ENCODE data around the gene CRTAC1.

The CRTAC1 gene

DNA sequence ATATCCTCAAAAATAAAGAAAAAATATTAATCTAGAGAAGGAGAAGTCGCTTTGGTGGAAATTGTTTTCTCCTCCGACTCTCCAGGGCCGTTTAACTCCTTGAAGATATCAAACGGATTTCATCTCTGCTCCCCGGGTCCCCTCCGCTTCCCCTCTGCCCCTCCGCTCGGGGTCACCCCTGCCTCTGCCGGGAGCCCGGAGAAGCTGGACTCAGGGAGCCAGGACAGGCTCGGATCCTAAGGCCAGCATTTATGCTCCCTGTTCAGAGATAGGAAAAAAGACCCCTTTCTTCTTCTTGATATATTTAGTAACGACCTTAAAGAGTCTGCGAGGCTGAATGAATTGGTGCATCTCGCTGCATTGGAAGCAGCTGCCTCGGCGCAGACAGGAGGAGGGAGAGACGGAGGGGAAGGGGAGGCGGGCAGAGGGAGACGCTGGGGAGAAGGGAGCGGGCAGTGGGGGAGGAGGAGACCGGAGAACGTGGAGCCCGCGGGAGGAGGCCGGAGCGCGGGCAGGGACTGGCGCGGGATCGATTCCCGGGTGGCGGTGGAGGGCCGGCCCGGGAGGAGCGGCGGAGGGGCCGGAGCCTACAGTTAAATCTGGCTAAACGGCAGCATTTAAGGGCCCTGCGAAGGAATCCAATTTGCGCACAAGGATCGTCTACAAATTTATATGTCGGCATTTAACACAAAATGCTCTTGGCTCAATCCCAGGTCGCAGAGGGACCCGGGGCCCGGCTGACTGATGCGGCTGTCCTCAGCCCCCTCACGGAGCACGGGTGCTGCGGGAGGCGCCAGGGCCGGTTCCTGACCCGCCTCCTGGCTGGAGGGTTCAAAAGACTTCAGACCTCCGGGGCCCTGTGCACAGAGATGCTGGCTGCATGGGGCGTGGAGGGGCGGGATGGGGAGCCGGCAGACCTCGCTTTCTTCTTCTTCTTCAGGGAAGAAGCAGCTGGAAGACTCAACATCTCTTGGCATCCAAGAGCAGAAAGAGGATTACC, 55.6 kb downstream of the CRTAC1 start:
- DNase-seq (ENCODE audit: low read depth), result no peak

DNA sequence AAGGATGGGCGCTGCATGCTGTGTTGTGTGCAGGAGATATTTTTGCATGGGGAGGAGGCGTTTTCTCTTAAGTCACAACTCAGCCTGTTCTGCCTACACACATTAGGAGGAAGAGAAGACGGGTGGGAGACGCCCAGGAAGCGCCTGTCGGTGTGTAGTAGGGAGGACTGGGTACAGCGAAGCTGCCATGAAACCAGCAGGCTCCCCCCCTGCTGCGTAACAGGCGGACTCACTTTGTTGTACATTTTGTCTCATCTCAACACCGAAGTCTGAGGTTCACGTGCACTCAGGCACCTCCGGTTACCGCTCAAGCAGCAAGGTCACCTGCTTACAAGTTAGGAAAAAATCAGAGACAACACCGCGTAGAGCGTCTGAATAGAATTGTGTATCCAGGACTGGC, 56.3 kb downstream of the CRTAC1 start:
- no peak for DNase-seq (ENCODE audit: low read depth)

DNA sequence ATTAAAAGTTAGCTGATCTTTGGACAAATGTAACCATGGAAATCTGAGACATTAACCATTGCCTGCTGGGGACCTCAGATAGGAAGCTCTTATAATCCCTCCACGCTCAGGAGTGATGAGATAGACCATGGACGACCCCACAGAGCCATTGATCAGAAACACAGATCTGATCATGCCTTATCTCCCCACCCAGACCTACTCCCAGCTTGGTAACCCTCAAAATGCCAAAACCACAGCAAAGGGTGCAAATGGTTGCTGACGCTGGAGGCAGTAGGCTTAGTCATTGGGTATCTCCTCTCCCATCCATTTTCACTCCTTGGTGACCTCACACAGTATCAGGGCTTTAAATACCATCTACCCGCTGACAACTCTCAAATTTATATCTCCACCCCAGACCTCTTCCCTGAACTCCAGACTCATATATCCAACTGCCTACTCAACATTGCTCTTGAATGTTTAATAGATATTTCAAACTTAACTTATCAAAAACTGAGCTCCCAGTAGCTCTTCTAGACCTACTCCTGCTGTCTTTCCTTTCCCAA, 60.8 kb downstream of the CRTAC1 start:
- DNase-seq (ENCODE audit: low read depth), result no peak

DNA sequence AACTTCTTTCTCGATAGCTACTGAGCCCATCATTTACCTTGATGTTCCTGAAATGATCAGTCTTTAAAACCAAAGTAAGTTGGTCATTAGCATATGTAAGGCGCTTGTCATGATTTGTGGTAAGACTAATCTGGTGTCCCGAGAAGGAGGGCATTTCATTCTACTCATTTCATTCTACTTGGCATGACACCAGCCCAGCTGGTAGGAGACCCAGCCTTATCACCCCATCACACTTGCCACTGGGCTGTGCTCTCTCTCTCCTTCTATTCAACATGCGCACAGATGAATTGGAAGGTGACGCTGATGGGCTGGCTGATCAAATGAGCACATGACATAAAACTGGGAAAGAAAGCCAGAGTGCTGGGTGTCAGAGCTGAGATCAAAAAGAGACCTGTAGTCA, 65.7 kb downstream of the CRTAC1 start:
- DNase-seq (ENCODE audit: low read depth), result no peak

DNA sequence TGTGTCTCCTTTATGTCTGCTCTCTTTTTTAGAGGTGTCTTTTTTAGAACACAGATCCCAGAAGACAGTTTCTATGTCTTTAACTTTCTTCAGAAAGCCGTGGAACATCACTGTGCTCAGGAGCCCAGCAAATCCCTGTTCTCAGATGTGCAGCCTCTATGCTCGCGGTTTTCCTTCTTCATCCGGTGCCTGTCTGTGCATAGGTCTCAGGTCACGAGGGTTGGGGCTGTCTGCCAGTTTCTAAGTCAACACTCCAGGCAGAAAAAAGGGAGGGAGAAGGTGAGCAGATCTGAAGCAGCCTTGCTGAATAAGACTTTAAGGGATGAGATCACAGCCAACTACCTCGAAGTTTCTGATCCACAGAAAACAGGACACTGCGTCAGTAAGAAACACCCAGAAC, 68.5 kb downstream of the CRTAC1 start:
- no peak for DNase-seq (ENCODE audit: low read depth)

DNA sequence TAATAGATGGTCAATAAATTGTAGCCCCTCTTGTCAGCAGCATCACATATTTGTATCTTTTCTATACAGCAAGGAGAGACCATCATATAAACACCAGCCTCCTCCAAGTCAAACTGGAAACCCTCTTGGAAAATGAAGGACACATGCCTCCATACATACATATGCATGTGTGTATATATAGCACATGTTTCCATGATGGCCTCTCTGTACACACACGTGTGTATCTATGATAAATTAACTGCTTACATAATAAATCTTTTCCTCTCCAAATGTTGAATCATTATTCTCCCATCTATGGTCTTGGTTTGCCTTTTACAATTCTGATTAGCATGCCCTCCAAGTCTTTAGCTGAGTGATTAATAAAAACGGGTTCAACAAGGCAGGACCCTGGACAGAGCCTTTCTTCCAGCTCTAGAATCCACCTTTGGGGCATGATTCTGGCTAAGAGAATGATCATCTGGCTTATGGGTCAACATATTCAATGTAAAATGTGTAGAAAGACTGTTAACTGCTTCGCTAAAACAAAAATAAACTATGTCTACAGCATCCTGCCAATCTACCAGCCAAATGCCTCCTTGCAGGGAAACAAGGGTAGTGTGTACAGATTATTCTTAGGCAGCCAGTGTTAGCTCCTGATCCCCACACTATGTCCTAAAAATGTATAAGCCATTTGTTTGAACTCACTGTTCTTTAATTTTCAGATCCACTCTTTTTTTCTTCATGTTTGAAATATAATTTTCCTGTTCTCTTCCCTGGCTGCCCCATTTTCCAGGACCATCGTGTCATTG, 70.0 kb downstream of the CRTAC1 start:
- no peak for DNase-seq (ENCODE audit: low read depth)

DNA sequence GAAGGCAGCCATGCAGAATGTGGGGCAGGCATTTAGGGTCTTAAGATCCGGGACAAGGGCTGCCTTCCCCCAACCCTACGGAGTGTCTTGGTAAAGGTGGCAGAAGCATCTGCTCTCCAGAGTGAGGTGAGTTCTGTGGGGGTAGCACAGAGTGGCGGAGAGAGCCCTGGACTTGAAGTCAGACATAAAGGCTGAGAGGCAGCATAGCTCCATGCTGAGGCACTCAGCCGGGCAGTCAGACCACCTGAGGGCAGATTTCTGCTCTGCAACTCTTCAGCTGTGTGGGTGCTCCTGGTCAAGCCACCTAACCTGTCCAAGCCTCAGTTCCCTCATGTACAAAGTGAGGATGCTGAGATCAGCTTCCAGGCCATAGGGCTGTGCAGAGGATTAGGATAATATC, 81.0 kb downstream of the CRTAC1 start:
- no peak for DNase-seq (ENCODE audit: low read depth)

DNA sequence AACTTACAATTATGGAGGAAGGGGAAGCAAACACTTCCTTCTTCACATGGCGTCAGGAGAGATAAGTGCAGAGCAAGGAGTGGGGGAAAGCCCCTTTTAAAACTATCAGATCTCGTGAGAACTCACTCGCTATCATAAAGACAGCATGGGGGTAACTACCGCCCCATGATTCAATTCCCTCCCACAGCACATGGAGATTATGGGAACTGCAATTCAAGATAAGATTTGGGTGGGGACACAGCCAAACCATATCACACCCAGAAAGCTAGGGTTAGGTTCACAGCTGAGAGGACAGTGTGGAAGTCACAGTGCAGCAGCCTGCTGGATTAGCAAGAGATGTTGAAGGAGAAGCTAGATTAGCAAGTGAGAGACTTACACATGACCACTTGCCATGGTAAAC, 81.6 kb downstream of the CRTAC1 start:
- DNase-seq (ENCODE audit: low read depth), result no peak

DNA sequence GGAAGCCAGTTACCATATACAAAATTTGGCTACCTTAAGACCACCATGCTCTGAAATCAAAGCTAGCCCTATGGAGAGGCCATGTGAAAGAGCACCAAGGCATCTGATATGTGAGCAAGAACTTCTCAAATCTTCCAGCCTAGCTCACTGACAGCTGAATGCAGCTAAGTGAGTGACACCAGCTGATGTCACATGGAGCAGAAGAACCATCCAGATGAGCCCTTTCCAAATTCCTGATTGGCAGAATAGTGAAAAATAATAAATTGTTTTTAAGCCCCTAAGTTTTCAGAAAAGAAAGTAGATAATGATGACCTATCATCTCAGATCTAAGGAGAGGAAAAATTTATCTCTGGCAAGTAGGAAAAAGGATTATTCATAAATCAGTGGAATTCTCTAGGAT, 85.6 kb downstream of the CRTAC1 start:
- no peak for DNase-seq (ENCODE audit: low read depth)

DNA sequence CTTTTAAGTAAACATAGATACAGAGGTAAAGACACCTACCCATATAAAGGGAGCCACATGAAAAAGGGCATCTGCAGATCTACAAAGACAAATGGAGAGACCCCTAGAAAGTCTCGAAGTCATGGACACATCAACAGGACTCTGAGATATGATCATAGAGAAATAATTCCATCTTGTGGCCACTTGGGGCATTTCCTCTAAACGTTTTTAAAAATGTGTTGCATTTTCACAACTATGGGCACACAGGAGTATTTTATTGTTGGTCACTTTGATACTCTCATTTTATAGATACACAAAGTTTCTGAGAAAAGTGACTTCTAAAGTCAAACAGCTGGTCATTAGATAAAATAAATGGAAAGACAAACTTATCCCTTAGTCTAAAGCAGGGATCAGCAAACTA, 87.1 kb downstream of the CRTAC1 start:
- no peak for DNase-seq (ENCODE audit: low read depth)

DNA sequence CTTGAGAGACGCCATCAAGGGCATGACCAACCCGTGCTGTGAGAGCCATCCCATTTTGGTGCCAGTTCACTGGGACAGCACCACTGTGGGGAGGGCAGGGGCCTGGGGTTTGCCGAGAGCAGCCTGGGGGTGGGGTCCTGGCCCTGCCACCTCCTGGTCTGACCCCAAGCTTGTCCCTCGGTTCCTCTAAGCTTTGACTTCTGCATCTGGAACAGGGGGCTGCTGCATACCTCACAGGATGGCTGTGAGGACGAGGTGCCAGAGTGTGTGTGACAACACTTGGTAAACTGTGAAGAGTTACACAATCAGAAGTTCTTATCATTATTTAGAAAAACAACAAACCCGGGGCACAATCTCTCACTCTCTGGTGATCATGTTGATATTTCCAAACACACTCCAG, 89.9 kb downstream of the CRTAC1 start:
- no peak for DNase-seq (ENCODE audit: low read depth)

DNA sequence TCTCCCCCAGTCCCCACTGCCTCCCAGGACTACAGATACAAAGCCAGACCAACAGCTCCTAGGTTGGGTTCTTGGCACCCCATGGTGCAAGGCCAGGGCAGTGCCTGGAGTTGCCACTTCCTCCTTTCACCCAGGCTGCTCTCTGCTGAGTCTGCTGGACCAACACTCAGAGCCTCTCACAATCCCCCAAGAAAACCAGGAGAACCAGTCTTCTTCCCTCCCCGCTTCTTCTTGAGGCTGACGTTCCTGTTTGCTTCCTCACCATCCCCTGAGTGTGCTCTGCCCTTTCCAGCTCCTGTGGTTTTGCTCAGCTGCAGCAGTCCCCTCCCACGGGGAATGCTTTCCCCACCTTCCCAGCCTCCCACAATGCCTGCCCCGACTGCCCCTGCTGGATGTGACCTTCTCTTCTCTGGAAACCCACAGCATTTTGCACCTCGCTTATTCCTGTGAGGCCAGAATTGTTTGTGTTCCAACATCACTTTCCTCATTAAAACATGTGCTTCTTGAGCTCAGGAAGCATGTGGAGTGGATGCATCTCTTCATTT, 90.9 kb downstream of the CRTAC1 start:
- DNase-seq (ENCODE audit: low read depth), result no peak

DNA sequence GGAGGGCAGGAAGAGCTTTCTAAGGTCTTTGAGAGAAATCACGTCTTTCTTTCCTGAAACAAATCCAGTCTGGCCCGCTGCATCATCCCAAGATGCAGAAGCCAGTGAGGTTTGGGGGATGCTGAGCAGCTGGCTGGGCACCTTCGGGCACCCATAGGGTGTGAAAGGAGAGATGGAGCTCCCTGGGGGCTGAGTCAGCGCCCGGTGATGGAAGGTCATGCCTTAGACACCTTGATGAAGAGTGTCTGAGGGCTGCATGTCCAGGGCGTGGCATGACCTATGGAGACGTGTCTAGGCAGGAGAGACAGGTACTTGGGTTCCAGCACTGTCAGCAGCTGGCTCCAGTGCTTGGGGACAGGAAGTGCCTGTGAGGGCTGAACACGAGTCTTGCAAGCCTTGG, 92.5 kb downstream of the CRTAC1 start:
- no peak for DNase-seq (ENCODE audit: low read depth)

DNA sequence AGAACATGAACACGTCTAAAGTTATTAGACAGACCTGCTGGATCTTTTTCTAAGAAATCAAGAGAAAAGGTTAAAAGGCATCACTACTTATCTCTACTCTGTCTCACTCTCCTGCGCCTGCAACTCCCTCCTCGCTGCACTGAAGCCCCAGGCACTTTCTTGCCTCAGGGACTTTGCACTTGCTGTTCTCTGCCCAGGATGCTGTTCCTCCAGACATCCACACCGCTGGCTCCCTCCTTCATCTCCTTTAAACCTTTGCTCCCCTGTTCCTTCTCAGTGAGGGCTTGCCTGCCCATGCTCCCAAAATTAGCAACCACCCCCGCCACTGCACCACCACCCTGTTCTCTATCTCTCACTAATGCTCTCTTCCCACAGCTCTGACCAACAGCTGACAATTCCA, 93.4 kb downstream of the CRTAC1 start:
- DNase-seq (ENCODE audit: low read depth), result no peak

DNA sequence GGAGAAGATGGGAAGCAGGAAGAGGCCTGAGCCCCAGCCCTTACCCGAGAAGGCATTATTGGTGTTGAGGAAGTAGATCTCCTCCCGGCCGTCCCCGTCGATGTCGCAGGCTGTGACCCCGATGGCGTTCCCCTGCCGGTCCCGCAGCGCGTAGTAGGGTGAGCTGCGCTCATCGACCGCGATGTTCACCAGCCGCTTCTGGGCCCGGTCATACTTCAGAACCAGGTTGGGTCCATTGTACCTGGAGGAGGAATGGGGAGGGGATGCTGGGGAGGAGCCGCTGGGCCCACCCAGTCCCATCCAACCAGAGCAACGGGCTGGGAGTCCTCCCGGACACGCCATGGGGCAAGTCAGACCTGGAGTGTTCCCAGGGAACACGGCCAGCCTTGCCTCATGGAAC, 94.3 kb downstream of the CRTAC1 start:
- no peak for DNase-seq (ENCODE audit: low read depth)

DNA sequence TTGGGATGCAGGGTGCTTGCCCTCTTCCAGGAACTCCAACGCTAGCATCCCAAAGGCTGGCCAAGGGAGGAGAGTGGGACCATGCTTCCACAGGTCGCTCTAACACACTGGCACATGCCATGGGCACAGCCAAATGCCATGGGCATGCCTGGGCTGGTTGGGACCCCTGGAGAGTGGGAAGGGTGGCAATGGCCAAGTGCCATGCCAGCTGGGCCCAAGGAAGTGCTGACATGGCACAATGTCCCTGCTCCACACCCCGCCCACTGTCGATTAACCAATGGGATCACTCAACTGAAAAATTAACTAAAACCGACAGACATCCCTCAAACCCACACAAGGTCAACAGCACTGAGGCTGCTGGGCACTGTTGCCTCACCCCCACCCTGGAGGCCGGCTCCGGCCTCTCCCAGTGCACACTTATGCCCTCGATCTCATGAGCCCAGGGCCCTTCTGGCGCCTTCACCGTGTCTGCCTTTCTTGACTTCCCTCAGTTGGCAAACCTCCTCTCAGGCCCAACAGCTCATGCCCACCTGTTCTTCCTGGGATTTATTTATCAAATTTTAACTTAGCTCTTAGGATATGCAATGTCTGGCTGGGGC, 97.4 kb downstream of the CRTAC1 start:
- DNase-seq (ENCODE audit: low read depth), result no peak

DNA sequence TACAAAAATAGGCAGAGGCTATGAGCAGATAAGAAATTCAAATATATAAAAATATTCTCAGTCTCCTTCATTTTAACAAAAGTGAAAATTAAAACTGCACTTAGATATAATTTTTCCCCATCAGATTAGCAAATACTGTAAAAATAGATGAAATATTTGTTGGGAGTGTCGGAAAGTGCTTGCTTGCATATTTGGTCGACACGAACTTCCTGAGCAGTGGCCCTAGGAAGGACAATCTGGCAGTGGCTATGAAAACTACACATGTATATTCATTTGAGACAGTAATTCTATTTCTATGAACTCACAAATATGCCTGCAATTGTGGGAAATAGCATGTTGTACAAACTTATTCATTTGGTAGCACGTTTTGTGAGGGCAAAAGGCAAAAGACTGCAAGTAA, 99.4 kb downstream of the CRTAC1 start:
- no peak for DNase-seq (ENCODE audit: low read depth)

DNA sequence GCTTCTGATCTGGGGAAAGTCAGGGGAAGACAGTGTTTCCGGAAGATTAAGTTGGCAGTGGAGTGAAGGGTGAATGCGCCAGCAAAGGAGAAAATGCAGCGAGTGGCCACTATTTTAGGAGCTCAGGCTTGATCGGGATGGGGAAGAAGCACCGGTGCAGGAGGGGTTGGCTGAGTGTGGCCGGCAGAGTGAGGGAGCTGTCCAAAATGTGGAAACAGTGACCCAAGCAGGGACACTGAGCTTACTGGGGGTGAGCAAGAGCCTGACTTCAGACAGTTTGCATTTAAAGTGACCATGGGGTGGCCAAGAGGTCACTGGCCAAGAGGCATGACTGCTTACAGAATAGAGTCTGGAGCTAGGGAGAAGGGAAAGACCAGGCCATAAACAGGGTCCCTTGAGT, 101.5 kb downstream of the CRTAC1 start:
- DNase-seq (ENCODE audit: low read depth), result no peak

DNA sequence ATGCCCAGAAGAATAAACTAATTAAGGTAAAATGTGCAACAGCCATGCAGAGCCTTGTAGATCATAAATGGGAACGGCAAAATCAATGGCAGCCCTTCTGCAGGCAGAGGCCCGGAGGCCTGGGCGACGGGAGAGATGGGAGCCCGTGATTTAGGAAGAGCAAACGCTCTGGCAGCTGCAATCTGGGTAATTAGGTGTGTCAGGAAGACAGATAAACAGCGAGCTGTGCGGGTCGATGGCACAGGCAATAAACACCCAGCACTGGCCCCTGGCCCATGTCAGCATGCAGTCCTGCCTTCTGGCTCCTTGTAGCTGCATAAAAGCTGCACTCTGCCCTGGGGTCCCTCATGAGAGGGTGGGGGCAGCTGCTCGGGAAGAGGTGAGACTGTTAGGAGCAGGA, 102.8 kb downstream of the CRTAC1 start:
- DNase-seq (ENCODE audit: low read depth), result no peak

DNA sequence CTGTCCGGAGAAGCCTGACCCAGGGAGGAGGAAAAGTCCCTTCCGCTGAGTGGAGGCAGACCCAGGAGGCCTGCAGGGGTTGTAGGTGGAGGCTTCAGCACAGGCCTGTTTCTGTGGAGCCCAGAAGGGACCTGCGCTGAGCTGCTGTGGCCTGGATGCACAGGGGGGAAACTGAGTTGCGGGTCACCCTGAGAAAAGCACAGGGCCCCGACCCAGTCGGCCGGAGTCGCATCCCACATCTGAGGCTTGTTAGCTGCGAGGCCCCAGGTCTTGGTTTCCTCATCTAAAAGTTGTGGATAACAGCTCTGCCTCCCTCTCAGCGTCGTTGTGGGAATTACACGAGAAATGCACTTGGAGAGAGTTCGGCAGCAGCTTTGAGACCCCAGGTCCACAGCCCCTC, 104.4 kb downstream of the CRTAC1 start:
- DNase-seq (ENCODE audit: low read depth), result no peak

DNA sequence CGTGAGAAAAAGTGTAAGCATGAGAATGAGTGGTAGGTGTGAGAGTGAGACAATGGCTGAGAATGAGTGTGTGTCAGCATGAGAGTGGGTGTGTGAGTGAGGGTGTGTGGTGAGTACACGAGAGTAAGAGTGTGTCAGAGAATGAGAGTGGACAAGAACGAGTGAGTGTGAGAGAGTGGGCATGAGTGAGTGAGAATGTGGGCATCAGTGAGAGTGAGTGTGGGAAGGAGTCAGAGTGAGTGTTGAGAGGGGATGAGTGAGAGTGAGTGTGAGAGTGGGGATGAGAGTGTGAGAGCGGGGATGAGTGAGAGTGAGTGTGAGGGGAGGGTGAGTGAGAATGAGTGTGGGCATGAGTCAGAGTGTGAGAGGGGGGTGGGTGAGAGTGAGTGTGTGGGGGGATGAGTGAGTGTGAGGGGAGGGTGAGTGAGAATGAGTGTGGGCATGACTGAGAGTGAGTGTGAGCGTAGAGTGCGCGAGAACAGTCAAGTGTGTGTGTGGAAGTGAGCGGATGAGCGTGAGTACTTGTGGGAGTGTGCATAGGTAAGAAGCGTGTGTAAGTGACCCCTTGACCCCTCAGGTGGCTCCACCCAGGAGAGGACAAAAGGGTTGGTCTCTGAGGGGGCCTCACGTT, 105.0 kb downstream of the CRTAC1 start:
- DNase-seq (ENCODE audit: low read depth), result no peak

DNA sequence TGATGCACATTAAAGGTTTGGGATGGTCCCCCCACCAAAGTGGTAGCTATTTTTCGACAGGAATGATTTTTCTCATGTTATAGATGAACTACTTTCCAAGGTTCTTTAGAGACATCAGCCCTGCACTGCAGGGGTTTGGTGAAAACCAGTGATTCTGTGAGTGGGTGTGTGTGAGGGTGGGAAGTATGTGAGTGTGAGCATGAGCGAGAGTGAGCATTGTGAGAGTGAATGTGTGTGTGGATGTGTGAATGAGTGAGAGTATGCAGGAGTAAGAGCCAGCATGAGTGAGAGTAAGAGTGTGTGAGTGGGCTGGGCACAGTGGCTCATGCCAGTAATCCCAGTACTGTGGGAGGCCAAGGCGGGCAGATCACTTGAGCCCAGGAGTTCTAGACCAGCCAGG, 105.7 kb downstream of the CRTAC1 start:
- no peak for DNase-seq (ENCODE audit: low read depth)

All from T follicular helper cell (primary cell).